HG02571 (cell line): ENCODE results near the gene PLEKHA5.

Source experiments
- ATAC-seq: cut with Tn5 transposase; IDR thresholded peaks from one replicate; pipeline ENCODE4 v1.9.1; 2021; ENCODE audit warnings: mild to moderate bottlenecking, moderate library complexity; ENCODE audit not compliant: unreplicated experiment

The PLEKHA5 gene

GRCh38 chr12:19199332-19199731 is 69.8 kb downstream of the PLEKHA5 start:
- no peak for ATAC-seq

- no peak for ATAC-seq
Measured at GRCh38 chr12:19200261-19200660, 70.7 kb downstream of the PLEKHA5 start.

- ATAC-seq = no peak
Measured at GRCh38 chr12:19201661-19202060, 72.1 kb downstream of the PLEKHA5 start.

- ATAC-seq = no peak
Measured at GRCh38 chr12:19203013-19203412, 73.5 kb downstream of the PLEKHA5 start.

GRCh38 chr12:19203539-19204506 is 74.3 kb downstream of the PLEKHA5 start:
- ATAC-seq = no peak

- no peak for ATAC-seq
Measured at GRCh38 chr12:19205120-19205519, 75.6 kb downstream of the PLEKHA5 start.

- ATAC-seq = no peak
Measured at GRCh38 chr12:19206493-19207077, 77.1 kb downstream of the PLEKHA5 start.

- no peak for ATAC-seq
Measured at GRCh38 chr12:19208456-19208855, 78.9 kb downstream of the PLEKHA5 start.

- no peak for ATAC-seq
Measured at GRCh38 chr12:19209661-19210060, 80.1 kb downstream of the PLEKHA5 start.

GRCh38 chr12:19211802-19212201 is 82.3 kb downstream of the PLEKHA5 start:
- ATAC-seq = no peak

- ATAC-seq = no peak
Measured at GRCh38 chr12:19212245-19212644, 82.7 kb downstream of the PLEKHA5 start.

GRCh38 chr12:19214020-19214419 is 84.5 kb downstream of the PLEKHA5 start:
- ATAC-seq = no peak

GRCh38 chr12:19215115-19215514 is 85.6 kb downstream of the PLEKHA5 start:
- no peak for ATAC-seq

GRCh38 chr12:19217446-19217845 is 87.9 kb downstream of the PLEKHA5 start:
- ATAC-seq = no peak

GRCh38 chr12:19220205-19220604 is 90.7 kb downstream of the PLEKHA5 start:
- ATAC-seq = no peak

- no peak for ATAC-seq
Measured at GRCh38 chr12:19220852-19221466, 91.4 kb downstream of the PLEKHA5 start.

GRCh38 chr12:19222558-19222957 is 93.0 kb downstream of the PLEKHA5 start:
- no peak for ATAC-seq

- ATAC-seq = no peak
Measured at GRCh38 chr12:19223018-19223417, 93.5 kb downstream of the PLEKHA5 start.

- no peak for ATAC-seq
Measured at GRCh38 chr12:19223695-19224094, 94.2 kb downstream of the PLEKHA5 start.

GRCh38 chr12:19224746-19225145 is 95.2 kb downstream of the PLEKHA5 start:
- ATAC-seq = no peak

GRCh38 chr12:19227190-19227879 is 97.8 kb downstream of the PLEKHA5 start:
- no peak for ATAC-seq
